Adrenal gland (tissue), 12 donors: Measurements from ENCODE around the gene HOMER2. TPM values are rescaled to one million over a fixed set of nuclear protein-coding genes. Genes with fewer than 3 reads are reported as not detected.

ENCODE experiments used
- DNase-seq, 7 donors: peaks; one replicate each; pipeline ENCODE4 v3.0.0-alpha.2; 2019 to 2020
- H3K27ac ChIP-seq, 5 donors: fragments of 200-600 bp; sonication (generic) in 4 of 5; 1 replicate in 3 of 5; 2 replicates in 2 of 5; pipeline versions ENCODE4 v1.5.1 to v1.8.0; 2016 to 2020; ENCODE audit warnings: mild to moderate bottlenecking in 1 of 5
- H3K27me3 ChIP-seq: fragments of 200-600 bp; 2 replicates; pipeline ENCODE4 v1.8.0; 2021
- H3K36me3 ChIP-seq, 2 donors: fragments of 200-600 bp; replicated peaks in 1 of 2; 1 replicate in 1 of 2; 2 replicates in 1 of 2; pipeline versions ENCODE4 v1.5.1 to v1.8.0; 2018 to 2022
- H3K4me1 ChIP-seq, 2 donors: fragments of 200-600 bp; replicated peaks in 1 of 2; 1 replicate in 1 of 2; 2 replicates in 1 of 2; pipeline versions ENCODE4 v1.5.1 to v1.8.0; 2018 to 2021
- H3K4me3 ChIP-seq, 4 donors: fragments of 200-600 bp; sonication (generic) in 3 of 4; one replicate each; pipeline ENCODE4 v1.5.1; 2016 to 2018
- H3K9me3 ChIP-seq, 3 donors: fragments of 200-600 bp; sonication (generic) in 1 of 3; replicated peaks in 1 of 3; 1 replicate in 2 of 3; 2 replicates in 1 of 3; pipeline versions ENCODE4 v1.5.1 to v1.8.0; 2016 to 2021
- CTCF ChIP-seq, 6 experiments: fragments of 450-650 bp in 4 of 6; fragments of 200-600 bp in 2 of 6; sonication (generic) in 1 of 6; IDR thresholded peaks; 1 replicate in 5 of 6; 2 replicates in 1 of 6; pipeline versions ENCODE4 v1.5.1 to v1.8.0; 2016 to 2021; ENCODE audit warnings: antibody characterized with exemption in 6 of 6, mild to moderate bottlenecking in 2 of 6, moderate library complexity in 1 of 6
- POLR2A ChIP-seq, 2 donors: fragments of 450-650 bp; IDR thresholded peaks; one replicate each; pipeline ENCODE4 v1.6.1; 2017; ENCODE audit warnings: antibody characterized with exemption in 2 of 2, mild to moderate bottlenecking in 2 of 2, moderate library complexity in 1 of 2
- WGBS, 4 donors: extraction: QIAGEN DNeasy Blood & Tissue Kit in 2 of 4; methylation state at CpG; one replicate each; pipeline versions ENCODE4 v1.1.5 to v1.1.7; 2013 to 2017; 5-methylcytosine and 5-hydroxymethylcytosine counted together
- intact Hi-C, 2 donors: fragments of 100-400 bp; cut with DNase I; formaldehyde crosslinking; loops; one replicate each; pipeline versions ENCODE4 v1.14.1 to v1.15.0; 2022 to 2023
- polyA plus RNA-seq, 3 donors: library from polyadenylated mRNA; stranded (reverse); fragments of 200-250 nt in 2 of 3; fragments of 350-450 nt in 1 of 3; fragmentation: Illumina TruSeq in 1 of 3; extraction: RNeasy Lipid Tissue Mini Kit (QIAGEN cat#74804) in 1 of 3; gene quantifications; one replicate each; pipeline ENCODE4 v1.2.3, GENCODE V29; 2013 to 2014
- total RNA-seq, 9 donors: library from RNA; depleted of rRNA in 4 of 9; stranded (reverse); fragments of >200 nt in 4 of 9; fragments of 120-200 nt in 1 of 9; fragmentation: NEBNext Ultra II Directional in 1 of 9; extraction: Animal tissue kit (Norgen Biotek cat#: 25700) in 1 of 9; gene quantifications; one replicate each; pipeline versions ENCODE4 v1.1.0 to v1.2.4, GENCODE V29; 2013 to 2023
- donor health status: healthy with polysubstance abuse.
- donor health status: Bipolar disorder and iron deficiency.
- donor health status: DM: yes; HTN: yes; CAD: no.
- donor health status: DM: no; HTN: no; CAD: no.
- donor health status: DM: no; HTN: no; CAD: no.
- donor health status: DM: yes; HTN: yes; CAD: no.

HOMER2 gene
- total and polyA plus RNA-seq, 12 donors = 6.5 to 43.1 (median 23.4) TPM

- 91 to 97% (median 92%) methylated on average over 2 of the region's 2 CpGs for WGBS, 4 donors
- no peak for DNase-seq
- H3K27me3 ChIP-seq = no peaks in the 10 kb centered on the region
- H3K36me3 ChIP-seq = no peaks in the 10 kb centered on the region
- no peaks in the 10 kb centered on the region for H3K9me3 ChIP-seq
- H3K4me3 ChIP-seq = no peak overlapping the region
- no peak overlapping the region for H3K27ac ChIP-seq
- no peaks in the 10 kb centered on the region for H3K4me1 ChIP-seq
- TF ChIP-seq POLR2A (IDR thresholded peaks at IDR 0.05) (no peak), CTCF (IDR thresholded peaks at IDR 0.05) (no peak)
- intact Hi-C loops = no loop called here
These were observed 74.7 kb downstream of the HOMER2 start for GRCh38 chr15:82877825-82878224.

- TF ChIP-seq CTCF (IDR thresholded peaks at IDR 0.05) (no peak), POLR2A (IDR thresholded peaks at IDR 0.05) (no peak)
- H3K4me1 ChIP-seq = no peaks in the 10 kb centered on the region
- H3K4me3 ChIP-seq = no peak overlapping the region
- H3K9me3 ChIP-seq = no peaks in the 10 kb centered on the region
- no peak overlapping the region for H3K27ac ChIP-seq
- WGBS, 4 donors = 67 to 89% (median 78%) methylated on average over 7 of the region's 7 CpGs
- no peaks in the 10 kb centered on the region for H3K27me3 ChIP-seq
- intact Hi-C loops = no loop called here
- peak in 1 of 7 donors; percentile 38 for DNase-seq
- H3K36me3 ChIP-seq = no peaks in the 10 kb centered on the region
These were observed 77.0 kb downstream of the HOMER2 start for GRCh38 chr15:82875411-82876003.

DNA sequence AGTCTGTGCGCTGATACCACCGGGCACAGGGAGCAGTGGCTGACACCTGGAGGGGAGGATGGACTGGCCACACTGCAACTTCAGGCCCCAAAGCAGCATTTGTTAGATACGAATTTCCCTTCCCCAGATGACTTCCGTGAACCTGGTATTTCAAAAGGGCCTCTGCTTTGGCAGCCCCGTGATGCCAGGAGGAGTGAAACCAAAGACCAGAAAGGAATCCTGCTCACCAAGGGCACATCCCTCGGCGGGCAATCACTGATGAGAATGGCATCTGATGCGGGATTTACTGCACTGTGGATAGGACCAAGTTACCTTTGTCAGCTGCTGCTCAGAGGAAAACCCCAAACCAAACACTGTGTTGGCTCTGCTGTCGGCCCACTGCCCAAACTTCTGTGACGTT is 77.6 kb downstream of the HOMER2 start:
- DNase-seq = no peak
- 79 to 96% (median 87%) methylated on average over 5 to 10 of the region's 10 CpGs for WGBS, 4 donors
- Histone ChIP-seq H3K36me3 (no peaks in the 10 kb centered on the region), H3K27ac (no peak overlapping the region), H3K9me3 (no peaks in the 10 kb centered on the region), H3K4me3 (no peak overlapping the region), H3K27me3 (no peaks in the 10 kb centered on the region), H3K4me1 (no peaks in the 10 kb centered on the region)
- intact Hi-C loops = no loop called here
- TF ChIP-seq POLR2A (IDR thresholded peaks at IDR 0.05) (no peak), CTCF (IDR thresholded peaks at IDR 0.05) (no peak)

DNA sequence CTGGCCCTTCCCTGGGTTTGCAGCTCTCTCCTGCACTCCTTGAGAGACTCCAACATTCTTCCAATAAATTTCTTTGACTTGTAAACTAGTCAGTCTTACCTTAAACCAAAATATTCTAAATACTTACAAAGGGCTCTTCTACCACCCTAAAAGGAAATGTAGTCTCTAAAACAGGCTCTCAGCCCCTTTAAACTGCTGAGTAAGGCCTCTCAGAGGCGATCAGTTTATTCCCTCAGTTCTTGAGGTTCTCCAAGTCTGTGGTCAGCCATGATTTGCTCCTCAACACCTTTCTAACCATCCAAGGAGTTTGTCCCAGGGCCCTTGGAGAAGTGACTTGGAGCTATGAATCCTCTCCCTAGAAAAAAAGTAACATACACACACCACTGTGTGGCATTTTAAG is 78.3 kb downstream of the HOMER2 start:
- intact Hi-C loops = no loop called here
- H3K27ac ChIP-seq = no peak overlapping the region
- WGBS, 4 donors = 78 to 100% (median 85%) methylated on average over 1 of the region's 1 CpG

More for the DNA sequence above, 78.3 kb downstream of the HOMER2 start:
- Histone ChIP-seq H3K36me3 (no peaks in the 10 kb centered on the region), H3K9me3 (no peaks in the 10 kb centered on the region), H3K4me1 (no peaks in the 10 kb centered on the region), H3K27me3 (no peaks in the 10 kb centered on the region), H3K4me3 (no peak overlapping the region)
- no peak for DNase-seq
- TF ChIP-seq CTCF (IDR thresholded peaks at IDR 0.05) (no peak), POLR2A (IDR thresholded peaks at IDR 0.05) (no peak)
